Suprapubic skin (tissue), 4 donors: Measurements from ENCODE around the gene LAPTM5. TPM values are rescaled to one million over a fixed set of nuclear protein-coding genes. Genes with fewer than 3 reads are reported as not detected.

Experiments used
- DNase-seq, 2 donors: peaks; one replicate each; pipeline ENCODE4 v3.0.0-alpha.2; 2019; ENCODE audit warnings: low spot score in 2 of 2
- H3K27ac ChIP-seq: fragments of 200-600 bp; sonication (generic); one replicate; pipeline ENCODE4 v1.5.1; 2019
- H3K27me3 ChIP-seq: fragments of 200-600 bp; sonication (generic); one replicate; pipeline ENCODE4 v1.5.1; 2019
- H3K36me3 ChIP-seq: fragments of 200-600 bp; sonication (generic); one replicate; pipeline ENCODE4 v1.5.1; 2019
- H3K4me1 ChIP-seq: fragments of 200-600 bp; sonication (generic); one replicate; pipeline ENCODE4 v1.5.1; 2019
- H3K4me3 ChIP-seq: fragments of 200-600 bp; sonication (generic); one replicate; pipeline ENCODE4 v1.5.1; 2019; ENCODE audit warnings: mild to moderate bottlenecking
- H3K9me3 ChIP-seq: fragments of 200-600 bp; sonication (generic); one replicate; pipeline ENCODE4 v1.5.1; 2019
- CTCF ChIP-seq, 2 donors: fragments of 200-600 bp in 1 of 2; fragments of 450-650 bp in 1 of 2; sonication (generic) in 1 of 2; IDR thresholded peaks; one replicate each; pipeline ENCODE4 v1.5.1; 2016 to 2019; ENCODE audit warnings: antibody characterized with exemption in 2 of 2, mild to moderate bottlenecking in 1 of 2, moderate library complexity in 1 of 2
- EP300 ChIP-seq: sonication (generic); formaldehyde crosslinking; IDR thresholded peaks from one replicate; pipeline ENCODE4 v1.6.1; 2017; ENCODE audit warnings: antibody characterized with exemption
- POLR2A ChIP-seq, 2 donors: fragments of 450-650 bp; IDR thresholded peaks; one replicate each; pipeline ENCODE4 v1.6.1; 2017; ENCODE audit warnings: antibody characterized with exemption in 2 of 2, mild to moderate bottlenecking in 2 of 2, moderate library complexity in 2 of 2
- POLR2AphosphoS5 ChIP-seq, 3 donors: sonication (generic); formaldehyde crosslinking; IDR thresholded peaks; one replicate each; pipeline ENCODE4 v1.6.1; 2017; ENCODE audit warnings: antibody characterized with exemption in 3 of 3
- WGBS: methylation state at CpG from one replicate; pipeline ENCODE4 v1.1.5; 2018; 5-methylcytosine and 5-hydroxymethylcytosine counted together
- total RNA-seq, 4 donors: library from RNA; depleted of rRNA; stranded (reverse); fragments of >200 nt; gene quantifications; one replicate each; pipeline ENCODE4 v1.1.0, GENCODE V29; 2016

LAPTM5 gene
- total RNA-seq, 4 donors from 2014 or later = 9.9 to 13.7 (median 12.2) TPM

- Histone ChIP-seq H3K4me1 (peaks cover 14% of the 10 kb centered on the region), H3K27me3 (no peaks in the 10 kb centered on the region), H3K27ac (no peak overlapping the region), H3K4me3 (no peak overlapping the region), H3K36me3 (no peaks in the 10 kb centered on the region), H3K9me3 (no peaks in the 10 kb centered on the region)
- TF ChIP-seq CTCF (IDR thresholded peaks at IDR 0.05) (no peak), POLR2A (IDR thresholded peaks at IDR 0.05) (no peak), EP300 (no peak)
- no peak for DNase-seq
- WGBS = 61% methylated on average over 9 of the region's 11 CpGs
Measured at GRCh38 chr1:30778154-30778978, 20.8 kb upstream of the LAPTM5 start.

- DNase-seq = no peak
- Histone ChIP-seq H3K9me3 (no peaks in the 10 kb centered on the region), H3K4me1 (peaks cover 12% of the 10 kb centered on the region), H3K27me3 (no peaks in the 10 kb centered on the region), H3K36me3 (no peaks in the 10 kb centered on the region), H3K4me3 (no peak overlapping the region), H3K27ac (no peak overlapping the region)
- TF ChIP-seq EP300 = no peak
- TF ChIP-seq POLR2A (IDR thresholded peaks at IDR 0.05) = no peak
- TF ChIP-seq POLR2AphosphoS5 (IDR thresholded peaks at IDR 0.05) = no peak
- TF ChIP-seq CTCF (IDR thresholded peaks at IDR 0.05) = no peak
- 64% methylated on average over 4 of the region's 4 CpGs for whole genome bisulfite sequencing
Measured at GRCh38 chr1:30777904-30778153, 20.3 kb upstream of the LAPTM5 start.

GRCh38 chr1:30777060-30777903, 19.7 kb upstream of the LAPTM5 start:
- H3K4me3 ChIP-seq = no peak overlapping the region
- H3K9me3 ChIP-seq = no peaks in the 10 kb centered on the region
- WGBS = 63% methylated on average over 9 of the region's 23 CpGs
- H3K4me1 ChIP-seq = peaks cover 8% of the 10 kb centered on the region
- no peak overlapping the region for H3K27ac ChIP-seq
- H3K27me3 ChIP-seq = no peaks in the 10 kb centered on the region
- DNase-seq = no peak
- TF ChIP-seq POLR2A (IDR thresholded peaks at IDR 0.05) (no peak), CTCF (IDR thresholded peaks at IDR 0.05) (no peak), POLR2AphosphoS5 (IDR thresholded peaks at IDR 0.05) (no peak), EP300 (no peak)
- H3K36me3 ChIP-seq = no peaks in the 10 kb centered on the region

- H3K36me3 ChIP-seq = no peaks in the 10 kb centered on the region
- DNase-seq = no peak
- H3K9me3 ChIP-seq = no peaks in the 10 kb centered on the region
- no peak for TF ChIP-seq POLR2AphosphoS5 (IDR thresholded peaks at IDR 0.05)
- TF ChIP-seq POLR2A (IDR thresholded peaks at IDR 0.05) = no peak
- no peak for TF ChIP-seq CTCF (IDR thresholded peaks at IDR 0.05)
- TF ChIP-seq EP300 = no peak
- H3K4me1 ChIP-seq = peaks cover 8% of the 10 kb centered on the region
- H3K27me3 ChIP-seq = no peaks in the 10 kb centered on the region
- no peak overlapping the region for H3K4me3 ChIP-seq
- 86% methylated on average over 17 of the region's 18 CpGs for WGBS
- H3K27ac ChIP-seq = no peak overlapping the region
Measured at GRCh38 chr1:30776097-30777059, 18.8 kb upstream of the LAPTM5 start.
